Panc1 (cell line): Measurements from ENCODE around the gene MCM7.

Experiments
- POLR2AphosphoS5 ChIP-seq: IDR thresholded peaks from 2 replicates; pipeline ENCODE4 v1.6.1; 2012; ENCODE audit warnings: mild to moderate bottlenecking, low read depth, low read length, moderate library complexity
- SIN3A ChIP-seq: IDR thresholded peaks from 2 replicates; pipeline ENCODE4 v1.6.1; 2012; ENCODE audit warnings: low read depth, mild to moderate bottlenecking, low read length, moderate library complexity, borderline replicate concordance; ENCODE audit not compliant: insufficient read depth
- TF ChIP-seq, protein P1 (sequence below): fragments of 450-650 bp; IDR thresholded peaks from 2 replicates; pipeline ENCODE4 v1.5.1; 2017; ENCODE audit warnings: mild to moderate bottlenecking

DNA sequence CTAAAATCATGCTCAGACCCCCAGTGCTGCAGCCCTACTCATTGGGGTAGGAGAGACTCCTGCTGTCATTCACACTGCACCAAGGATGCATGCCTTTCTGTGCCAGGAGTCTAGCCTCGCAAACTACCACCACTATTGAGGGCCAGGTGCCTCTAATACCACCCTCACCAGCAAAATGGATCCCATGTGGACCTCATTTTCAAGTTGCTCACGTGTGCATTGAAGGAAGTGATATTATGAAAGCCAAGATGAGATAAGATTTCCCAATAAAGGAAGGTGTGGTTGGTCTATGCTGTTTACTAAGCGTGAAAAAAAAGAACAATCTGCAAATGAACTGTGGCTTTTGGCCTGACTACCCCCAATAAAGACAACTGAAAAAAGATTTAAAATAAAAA is 40.4 kb upstream of the MCM7 start:
- TF ChIP-seq, protein P1, sequence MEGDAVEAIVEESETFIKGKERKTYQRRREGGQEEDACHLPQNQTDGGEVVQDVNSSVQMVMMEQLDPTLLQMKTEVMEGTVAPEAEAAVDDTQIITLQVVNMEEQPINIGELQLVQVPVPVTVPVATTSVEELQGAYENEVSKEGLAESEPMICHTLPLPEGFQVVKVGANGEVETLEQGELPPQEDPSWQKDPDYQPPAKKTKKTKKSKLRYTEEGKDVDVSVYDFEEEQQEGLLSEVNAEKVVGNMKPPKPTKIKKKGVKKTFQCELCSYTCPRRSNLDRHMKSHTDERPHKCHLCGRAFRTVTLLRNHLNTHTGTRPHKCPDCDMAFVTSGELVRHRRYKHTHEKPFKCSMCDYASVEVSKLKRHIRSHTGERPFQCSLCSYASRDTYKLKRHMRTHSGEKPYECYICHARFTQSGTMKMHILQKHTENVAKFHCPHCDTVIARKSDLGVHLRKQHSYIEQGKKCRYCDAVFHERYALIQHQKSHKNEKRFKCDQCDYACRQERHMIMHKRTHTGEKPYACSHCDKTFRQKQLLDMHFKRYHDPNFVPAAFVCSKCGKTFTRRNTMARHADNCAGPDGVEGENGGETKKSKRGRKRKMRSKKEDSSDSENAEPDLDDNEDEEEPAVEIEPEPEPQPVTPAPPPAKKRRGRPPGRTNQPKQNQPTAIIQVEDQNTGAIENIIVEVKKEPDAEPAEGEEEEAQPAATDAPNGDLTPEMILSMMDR, result no peak
- TF ChIP-seq POLR2AphosphoS5, result no peak
- no peak for TF ChIP-seq SIN3A
